ENCODE data around the gene NHSL2. TPM values are rescaled to one million over a fixed set of nuclear protein-coding genes. Genes with fewer than 3 reads are reported as not detected.

NHSL2 gene
- total and polyA plus RNA-seq, 10 donors: 0.24 to 20.8 (median 10.1) TPM

- Histone ChIP-seq H3K27ac (peak within 1 kb of the TSS in 6 of 8 donors; percentile 17 to 75 (median 62)), H3K27me3 (replicated peaks in 1 of 7) (peaks cover 0 to 51% (median 8%) of the 10 kb centered on the region in 7 donors), H3K36me3 (peaks cover 0 to 28% (median 0%) of the 10 kb centered on the region in 6 donors), H3K4me3 (peak within 1 kb of the TSS; percentile 16 to 72 (median 40)), H3K4me1 (peaks cover 0 to 28% (median 10%) of the 10 kb centered on the region in 6 donors), H3K9me3 (no peaks in the 10 kb centered on the region)
- WGBS, 5 donors: 2 to 47% (median 4%) methylated on average over 7 to 106 of the region's 106 CpGs
- TF ChIP-seq POLR2AphosphoS5 (IDR thresholded peaks at IDR 0.05): peak; percentile 43 to 82 (median 72)
- no peak for TF ChIP-seq POLR2A (IDR thresholded peaks at IDR 0.05)
- no peak for TF ChIP-seq CTCF (IDR thresholded peaks at IDR 0.05 in 8 of 11, conservative IDR thresholded peaks at IDR 0.05 in 3 of 11)
- DNase-seq: peak; percentile 89
- intact Hi-C loops (cut with DNase I; ENCODE audit: low total_unique reads): no loop called here
Observed at GRCh38 chrX:72131317-72132294, 221.0 kb downstream of the NHSL2 start, which contains the start of gene RTL5. RTL5 (minus strand) TSS chrX:72131915.

GRCh38 chrX:72132456-72132855, 221.8 kb downstream of the NHSL2 start:
- Histone ChIP-seq H3K27ac (peak overlapping the region in 1 of 8 donors; percentile 75), H3K36me3 (peaks cover 0 to 28% (median 0%) of the 10 kb centered on the region in 6 donors), H3K27me3 (replicated peaks in 1 of 7) (peaks cover 0 to 51% (median 8%) of the 10 kb centered on the region in 7 donors), H3K4me3 (peak overlapping the region in 3 of 8 donors; percentile 40 to 72 (median 44)), H3K9me3 (no peaks in the 10 kb centered on the region), H3K4me1 (peaks cover 0 to 20% (median 6%) of the 10 kb centered on the region in 6 donors)
- intact Hi-C loops (cut with DNase I; ENCODE audit: low total_unique reads): no loop called here
- DNase-seq: no peak
- 74 to 100% (median 88%) methylated on average over 1 to 3 of the region's 3 CpGs for WGBS, 5 donors
- TF ChIP-seq POLR2AphosphoS5 (IDR thresholded peaks at IDR 0.05) (no peak), POLR2A (IDR thresholded peaks at IDR 0.05) (no peak), CTCF (IDR thresholded peaks at IDR 0.05 in 8 of 11, conservative IDR thresholded peaks at IDR 0.05 in 3 of 11) (no peak)

- TF ChIP-seq CTCF (IDR thresholded peaks at IDR 0.05 in 8 of 11, conservative IDR thresholded peaks at IDR 0.05 in 3 of 11) (no peak), POLR2A (IDR thresholded peaks at IDR 0.05) (no peak), POLR2AphosphoS5 (IDR thresholded peaks at IDR 0.05) (no peak)
- Histone ChIP-seq H3K9me3 (no peaks in the 10 kb centered on the region), H3K4me3 (no peak overlapping the region), H3K27ac (no peak overlapping the region), H3K4me1 (peaks cover 0 to 19% (median 6%) of the 10 kb centered on the region in 6 donors), H3K27me3 (replicated peaks in 1 of 7) (peaks cover 0 to 44% (median 8%) of the 10 kb centered on the region in 7 donors), H3K36me3 (peaks cover 0 to 39% (median 0%) of the 10 kb centered on the region in 6 donors)
- DNase-seq: no peak
- intact Hi-C loops (cut with DNase I; ENCODE audit: low total_unique reads): no loop called here
- WGBS, 5 donors: 86 to 100% (median 93%) methylated on average over 7 to 11 of the region's 11 CpGs
Observed at GRCh38 chrX:72133851-72134546, 223.4 kb downstream of the NHSL2 start.

All from spleen (tissue), 11 donors.